NCI-H1105 treated with DMSO at 0.1 percent for 48 hours (cell line): ENCODE measurements around the gene PLP2.

Experiments
- DNase-seq: peaks from one replicate; lab custom pipeline; 2025; lab: John Stamatoyannopoulos, UW

The PLP2 gene

DNA sequence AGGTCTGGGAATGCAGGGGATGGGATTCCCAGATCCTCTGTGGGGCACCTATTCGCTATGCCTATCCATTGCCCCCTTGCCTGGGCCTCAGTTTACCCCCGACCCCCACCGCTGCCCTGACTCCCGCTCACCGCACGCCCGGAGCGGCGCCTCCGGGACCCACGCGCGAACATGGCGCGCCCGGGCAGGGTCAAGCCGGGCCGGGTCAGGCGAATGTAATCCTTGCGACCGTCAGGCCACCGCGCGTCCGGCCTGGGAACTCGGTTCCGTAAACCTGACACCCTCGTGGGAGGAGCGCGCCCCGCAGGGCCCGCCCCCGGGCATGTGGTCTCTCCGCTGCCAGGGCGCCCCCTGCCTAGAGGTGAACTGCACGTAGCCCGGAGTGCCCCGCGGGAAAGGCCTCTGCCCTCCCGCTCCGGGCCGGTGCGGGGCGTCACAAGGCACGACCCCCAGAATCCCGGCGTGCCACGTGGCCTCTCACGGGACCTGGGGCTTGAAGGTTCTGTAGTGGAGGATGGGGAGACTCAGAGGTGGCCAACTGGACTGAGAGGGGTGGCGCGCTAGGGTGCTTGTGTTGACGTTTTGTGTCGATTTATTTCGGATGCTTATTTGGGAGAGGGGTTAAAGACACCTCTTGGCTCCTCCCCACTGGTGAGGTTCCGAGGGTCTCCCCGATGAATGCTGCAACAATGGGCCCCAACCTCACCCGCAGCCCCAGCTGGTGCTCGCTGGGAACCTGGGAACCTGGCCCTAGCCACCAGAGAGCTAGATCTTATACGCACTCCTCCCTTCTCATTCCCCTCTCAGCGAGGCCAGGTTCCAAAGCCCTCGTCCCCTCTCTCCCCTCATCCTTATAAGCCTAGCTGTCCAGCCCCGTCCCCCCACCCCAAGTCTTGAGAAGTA lies 14.7 kb downstream of the PLP2 start, which contains the start of gene PRICKLE3:
Gene PRICKLE3, minus strand, starts transcription at position 249 of the 903 bp plus-strand sequence. Its CDS starts 76 bp downstream, at position 173.
- DNase-seq: peak; percentile 44

DNA sequence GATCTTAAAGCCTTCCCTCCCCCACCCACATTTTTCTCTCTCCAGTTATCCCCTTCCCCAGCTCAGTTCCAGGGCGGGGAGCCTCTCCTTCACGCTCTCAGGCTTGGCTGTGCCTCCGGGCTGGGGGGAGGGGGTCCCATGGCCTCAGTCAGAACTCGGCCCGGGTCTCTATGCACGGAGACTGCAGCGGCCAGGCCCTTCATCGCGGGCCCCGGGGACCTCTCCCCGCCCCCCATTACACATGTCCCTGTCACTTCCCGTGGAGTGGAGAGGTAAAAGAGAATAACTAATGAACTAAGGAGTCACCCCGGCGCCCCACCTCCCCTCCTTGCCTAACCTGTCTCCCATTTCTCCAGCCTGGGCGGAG lies 15.3 kb downstream of the PLP2 start:
- DNase-seq: no peak

DNA sequence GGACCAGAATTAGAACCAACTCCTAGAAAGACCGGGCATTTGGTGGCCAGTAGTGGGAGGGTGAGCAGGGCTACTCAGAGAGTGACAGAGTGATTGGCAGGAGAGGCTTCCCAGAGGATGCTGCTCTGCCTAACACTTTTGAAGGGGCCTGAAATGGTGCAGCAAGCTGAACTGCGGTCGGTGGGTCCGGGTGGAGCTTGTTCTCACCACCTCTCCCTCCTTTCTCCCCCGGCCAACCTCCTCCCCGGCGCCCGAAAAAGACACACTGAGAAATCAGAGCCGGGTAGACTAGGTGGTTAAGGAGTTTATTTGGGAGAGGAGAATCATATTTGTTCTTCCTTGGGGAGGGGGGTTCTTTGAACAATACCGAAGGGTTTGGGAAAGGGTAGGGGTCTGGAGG lies 15.8 kb downstream of the PLP2 start:
- no peak for DNase-seq

DNA sequence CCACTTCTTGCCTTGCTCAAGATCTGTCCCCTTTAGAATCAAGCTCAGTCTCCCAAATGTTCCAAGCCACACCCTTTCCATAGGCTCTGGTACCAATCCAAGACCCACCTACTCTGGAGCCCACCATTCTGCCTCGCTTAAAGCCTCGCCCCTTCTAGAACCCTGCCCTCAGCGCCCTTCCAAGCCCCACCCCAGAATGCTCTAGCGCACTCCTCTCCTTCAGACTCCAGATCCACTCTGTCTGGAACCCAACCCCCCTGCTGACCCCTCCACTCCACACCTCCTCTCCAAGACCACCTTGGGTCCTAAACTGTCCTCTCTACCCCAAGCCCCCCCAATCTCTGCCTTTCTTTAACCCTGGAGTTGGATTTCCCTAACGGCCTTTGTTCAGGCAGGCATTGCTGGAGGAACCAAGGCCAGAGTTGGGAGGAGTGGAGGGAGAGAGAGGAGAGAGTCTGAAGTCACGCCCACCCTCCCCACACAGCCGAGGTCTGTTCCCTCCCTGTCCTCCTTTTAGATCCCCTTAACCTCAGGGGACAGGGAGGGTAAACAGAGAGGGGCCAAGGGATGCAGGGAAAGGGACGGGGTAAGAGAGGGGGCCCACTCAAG lies 16.9 kb downstream of the PLP2 start:
- no peak for DNase-seq

DNA sequence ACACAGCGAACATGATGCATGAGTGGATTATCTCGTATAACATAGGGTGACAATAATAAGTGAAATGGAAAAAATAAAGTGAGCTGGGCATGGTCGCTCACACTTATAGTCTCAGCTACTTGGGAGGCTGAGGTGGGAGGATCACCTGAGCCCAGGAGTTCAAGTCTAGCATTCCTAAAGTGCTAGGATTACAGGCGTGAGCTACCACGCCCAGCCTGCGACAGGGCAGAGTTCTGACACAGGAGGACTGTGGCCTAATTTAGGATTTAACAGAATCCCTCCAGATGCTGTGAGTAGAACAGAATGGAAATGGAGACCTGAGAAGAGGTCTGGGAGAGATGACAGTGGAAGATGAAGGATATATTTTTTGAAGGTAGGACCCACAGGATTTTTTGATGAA lies 17.9 kb downstream of the PLP2 start:
- DNase-seq: no peak

DNA sequence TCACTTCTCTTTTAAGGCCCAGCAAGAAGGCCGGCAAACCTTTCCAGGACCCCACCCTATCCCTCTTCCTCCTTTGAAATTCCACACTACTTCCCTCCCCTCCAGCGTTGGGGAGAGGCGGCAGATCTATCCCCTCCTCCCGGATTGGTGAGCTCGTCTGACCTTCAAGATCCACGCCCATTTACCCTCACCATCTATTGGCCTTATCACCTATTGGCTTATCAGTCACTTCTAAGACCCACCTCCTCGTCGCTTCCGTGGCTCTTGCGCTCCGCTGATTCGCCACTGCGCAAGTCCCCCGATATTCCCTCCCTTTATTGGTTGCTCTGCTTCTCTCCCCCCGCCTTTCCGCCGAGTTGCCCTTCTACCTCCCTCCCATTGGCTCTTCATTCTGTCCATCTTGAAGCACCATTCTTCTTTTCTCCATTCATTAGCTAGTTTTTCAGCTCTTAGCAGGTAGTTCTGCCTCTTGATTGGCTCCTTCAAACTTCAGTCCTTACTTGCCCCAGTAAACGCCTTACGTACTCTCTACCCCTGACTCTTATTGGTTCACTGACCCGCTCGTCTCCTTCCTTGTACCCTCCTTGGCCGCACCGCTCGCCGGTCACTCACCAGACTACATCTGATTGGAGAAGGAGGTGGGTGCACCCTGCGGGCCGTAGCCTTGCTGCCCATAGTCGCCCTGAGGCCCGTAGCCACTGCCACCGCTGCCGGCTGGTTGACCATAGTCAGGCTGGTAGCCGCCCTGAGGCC lies 19.3 kb downstream of the PLP2 start:
- DNase-seq: peak; percentile 100

DNA sequence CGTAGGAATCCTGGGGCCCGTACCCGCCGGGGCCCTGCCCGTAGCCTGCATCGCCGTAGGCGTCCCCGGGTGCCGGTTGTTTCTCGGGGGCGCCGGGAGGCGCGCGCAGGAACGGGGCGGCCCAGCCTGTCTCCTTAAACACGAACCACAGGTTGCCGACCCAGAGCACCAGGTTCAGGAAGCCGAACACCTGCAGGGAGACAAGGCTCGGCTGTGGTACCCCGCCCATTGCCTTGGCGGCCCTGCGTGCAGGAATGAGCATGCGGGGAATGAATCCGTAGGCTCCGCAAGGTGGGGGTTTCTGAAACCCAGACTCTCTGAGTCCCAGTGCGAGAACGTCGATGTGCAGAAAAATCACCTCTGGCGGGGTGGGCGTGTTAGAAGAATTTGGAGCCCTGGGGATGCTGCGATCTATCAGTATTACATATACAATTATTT lies 19.9 kb downstream of the PLP2 start:
- DNase-seq: no peak

DNA sequence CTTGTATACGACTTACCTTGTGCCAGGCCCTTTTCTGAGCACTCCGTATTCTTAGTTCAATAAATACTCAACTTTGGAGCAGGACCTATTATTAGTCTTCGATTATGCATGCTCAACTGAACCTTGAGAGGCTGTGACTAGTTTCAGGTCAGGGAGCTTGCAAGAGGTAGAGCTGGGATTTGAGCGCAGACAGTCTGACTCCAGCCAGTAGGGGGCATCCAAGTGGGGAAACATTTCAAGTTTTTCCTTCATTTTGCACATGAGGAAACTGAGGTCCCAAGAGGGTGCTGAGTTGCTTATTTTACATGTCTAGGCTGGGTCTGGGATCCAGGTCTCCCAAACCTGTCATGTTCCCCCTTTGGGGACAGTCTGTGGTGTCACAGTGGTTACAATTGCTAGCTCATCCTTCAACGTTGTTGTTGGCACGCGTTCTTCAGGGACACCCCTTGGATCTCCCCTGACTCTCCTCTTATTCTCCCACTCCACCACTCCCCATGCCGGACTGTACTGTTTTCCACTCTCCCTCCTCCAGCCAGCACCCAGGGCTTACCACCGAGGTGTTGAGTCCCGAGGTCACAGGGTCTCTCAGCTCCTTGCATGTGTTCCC lies 21.1 kb downstream of the PLP2 start:
- peak; percentile 16 for DNase-seq

DNA sequence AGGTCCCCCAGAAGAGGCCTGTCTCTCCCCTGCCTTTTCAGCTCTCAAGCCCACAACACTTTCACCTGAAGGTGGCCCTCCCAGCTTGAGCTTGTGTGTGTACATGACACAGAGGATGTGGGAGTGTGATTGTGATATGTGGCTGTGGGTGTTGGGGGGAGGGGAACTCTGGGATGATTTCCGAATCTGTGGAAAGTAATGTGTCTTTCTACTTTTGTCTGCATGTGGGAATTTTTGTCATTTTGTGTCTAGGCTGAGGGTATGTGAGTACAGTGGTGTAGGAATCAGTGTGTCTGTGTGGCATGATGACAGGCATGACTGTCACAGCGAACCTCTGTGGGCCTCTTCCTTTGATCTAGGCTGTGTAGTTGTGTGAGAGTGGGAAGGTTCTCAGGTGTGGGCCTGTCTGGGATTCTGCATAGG lies 21.9 kb downstream of the PLP2 start:
- no peak for DNase-seq

DNA sequence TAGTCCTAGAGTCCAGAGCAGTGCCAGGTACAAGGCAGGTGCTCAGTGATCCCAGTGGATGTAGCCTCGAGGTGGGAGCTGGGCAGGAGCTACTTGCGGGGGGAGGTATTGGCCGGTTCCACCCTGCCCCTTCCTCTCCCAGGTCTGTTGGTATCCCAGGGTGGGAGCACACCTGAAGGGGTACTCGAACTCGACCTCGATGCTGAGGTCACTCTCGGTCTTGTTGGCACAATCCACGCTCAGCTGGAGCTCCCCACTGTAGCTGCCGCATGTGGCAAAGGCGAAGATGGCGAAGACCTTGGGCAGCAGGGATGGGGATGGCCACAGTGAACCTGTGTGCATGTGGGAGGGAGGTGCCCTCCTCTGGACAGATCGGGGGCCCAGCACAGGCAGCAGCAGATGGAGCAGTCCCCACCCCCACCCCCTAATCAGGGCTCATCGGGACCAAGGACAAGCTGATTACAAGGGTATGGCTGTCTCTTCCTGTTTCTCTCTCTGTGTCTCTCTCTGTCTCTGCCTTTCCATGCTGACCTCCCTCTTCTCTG lies 25.9 kb downstream of the PLP2 start:
- no peak for DNase-seq

DNA sequence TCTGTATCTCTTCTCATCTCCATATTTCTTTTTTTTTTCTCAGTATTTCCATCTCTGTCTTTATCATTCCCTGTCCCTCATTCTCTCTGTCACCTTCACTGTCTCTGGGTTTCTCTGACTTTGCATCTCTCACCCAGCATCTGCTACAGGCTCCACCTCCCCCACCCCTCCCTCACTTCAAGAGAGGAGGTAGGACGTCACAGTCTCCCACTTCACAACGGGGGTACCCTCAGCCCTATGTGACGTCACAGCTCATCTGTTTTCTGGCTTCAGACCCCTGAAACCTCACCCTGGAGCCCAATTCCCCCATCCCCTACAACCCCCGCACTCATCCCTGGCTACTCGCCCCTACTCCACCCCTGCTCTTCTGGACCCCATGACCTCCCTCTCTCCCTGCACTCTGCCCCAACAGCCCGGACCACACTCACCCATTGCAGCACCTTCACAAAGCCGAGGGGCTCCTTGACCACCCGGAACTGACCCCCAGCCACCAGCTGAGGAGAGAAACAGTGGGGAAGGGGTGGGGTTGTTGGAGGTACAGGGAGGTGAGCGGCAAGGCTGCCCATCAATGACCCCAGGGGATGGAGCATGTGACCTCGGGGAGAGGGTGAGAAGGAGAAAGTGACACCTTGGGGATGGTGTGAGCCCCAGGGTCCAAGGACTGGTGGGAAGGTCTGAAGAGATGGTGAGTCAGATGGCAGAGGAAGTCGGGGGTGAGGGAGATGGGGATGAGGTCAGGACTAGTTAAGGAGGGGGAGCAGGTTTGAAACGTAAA lies 27.0 kb downstream of the PLP2 start:
- DNase-seq: no peak

DNA sequence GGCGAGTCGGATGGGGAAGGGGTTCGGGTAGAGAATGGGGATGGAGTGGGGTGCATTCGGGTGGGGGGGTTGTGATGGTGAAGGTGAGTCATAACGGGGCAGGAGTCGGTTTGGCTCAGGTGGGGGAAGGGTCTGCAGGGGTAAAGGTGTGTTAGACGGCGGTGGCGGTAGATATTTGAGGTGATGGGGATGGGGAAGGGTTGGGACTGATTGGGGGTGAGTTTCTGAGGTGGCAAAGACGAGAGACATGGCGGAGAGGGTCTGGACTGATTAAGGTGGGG lies 27.6 kb downstream of the PLP2 start:
- DNase-seq: no peak

DNA sequence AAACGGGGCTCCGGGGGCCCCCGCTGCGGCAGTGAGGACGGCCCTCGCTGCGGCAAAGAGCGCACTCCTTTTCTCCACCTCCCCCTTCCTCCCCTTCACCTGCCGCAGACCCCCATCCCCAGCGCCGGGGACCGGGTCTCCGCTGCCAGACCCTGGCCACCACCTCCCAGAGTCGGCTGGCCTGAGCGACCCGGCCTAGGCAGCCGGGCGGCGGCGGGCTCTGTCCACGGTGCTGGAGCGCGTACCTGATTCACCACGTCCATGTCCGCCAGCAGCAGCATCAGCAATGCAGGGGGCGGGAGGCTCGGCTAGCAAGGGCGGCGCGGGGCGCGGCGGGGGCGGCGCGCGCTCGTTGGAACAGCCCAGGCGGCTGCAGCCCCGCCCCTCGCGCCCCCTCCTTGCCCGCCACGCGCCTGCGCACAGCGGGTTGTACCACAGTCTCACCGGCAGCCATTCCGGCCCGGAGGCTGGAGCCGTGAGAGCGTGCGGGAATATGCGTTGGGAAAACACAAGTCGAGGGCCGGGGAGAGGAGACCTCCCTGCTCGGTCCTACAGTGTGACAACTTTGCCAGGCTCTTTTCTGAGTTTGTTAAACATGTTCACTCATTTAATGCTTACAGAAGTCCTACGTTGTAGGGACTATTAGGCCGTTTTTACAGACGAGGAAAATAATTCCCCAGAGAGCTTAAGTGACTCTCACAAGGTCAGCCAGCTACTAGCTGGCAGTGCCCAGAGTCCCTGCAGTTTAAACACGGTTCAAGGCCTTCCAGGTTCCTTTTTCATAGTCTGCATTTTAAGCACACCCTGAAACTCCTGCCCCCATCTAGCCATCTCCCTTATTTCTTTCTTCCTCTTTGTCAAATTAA lies 28.4 kb downstream of the PLP2 start, which contains the start of gene SYP:
Gene SYP, minus strand, starts transcription at position 288 of the 866 bp plus-strand sequence. Its CDS starts 7 bp downstream, at position 281.
- peak; percentile 70 for DNase-seq

DNA sequence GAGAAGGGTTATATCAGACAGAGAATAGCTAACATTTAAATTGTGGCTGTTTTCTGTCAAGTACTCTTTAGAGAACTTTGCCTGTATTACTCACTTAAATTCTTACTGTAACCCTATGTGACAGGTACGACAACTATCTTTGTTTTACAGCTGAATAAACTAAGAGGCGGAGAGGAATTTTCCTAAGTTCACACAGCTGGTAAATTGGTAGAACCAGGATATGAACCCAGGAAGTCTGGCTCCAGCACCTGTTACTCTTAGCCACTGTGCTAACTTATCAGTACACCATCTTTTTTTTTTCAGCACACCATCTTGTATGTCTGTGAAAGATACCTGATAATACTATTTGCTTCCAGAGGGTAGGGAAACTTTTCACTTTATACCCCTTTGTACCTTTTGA lies 30.3 kb downstream of the PLP2 start:
- no peak for DNase-seq

DNA sequence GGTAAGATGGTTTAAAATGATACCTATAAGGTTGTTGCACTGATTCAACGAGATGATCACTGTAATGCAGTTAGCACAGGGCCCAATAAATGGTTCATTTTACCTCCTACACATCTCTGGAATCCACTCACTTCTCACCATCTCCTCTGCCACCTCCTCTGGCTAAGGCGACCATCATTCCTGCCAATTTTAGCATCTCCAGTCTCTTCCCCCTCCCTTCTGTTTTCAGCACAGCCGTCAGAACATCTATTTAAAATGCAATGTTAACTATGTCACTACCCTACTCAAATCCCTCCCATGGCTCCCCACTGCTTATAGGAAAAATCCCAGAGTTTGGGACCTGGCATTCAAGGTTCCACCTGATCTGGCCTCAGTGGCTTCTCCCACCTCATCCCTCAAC lies 31.8 kb downstream of the PLP2 start:
- no peak for DNase-seq

DNA sequence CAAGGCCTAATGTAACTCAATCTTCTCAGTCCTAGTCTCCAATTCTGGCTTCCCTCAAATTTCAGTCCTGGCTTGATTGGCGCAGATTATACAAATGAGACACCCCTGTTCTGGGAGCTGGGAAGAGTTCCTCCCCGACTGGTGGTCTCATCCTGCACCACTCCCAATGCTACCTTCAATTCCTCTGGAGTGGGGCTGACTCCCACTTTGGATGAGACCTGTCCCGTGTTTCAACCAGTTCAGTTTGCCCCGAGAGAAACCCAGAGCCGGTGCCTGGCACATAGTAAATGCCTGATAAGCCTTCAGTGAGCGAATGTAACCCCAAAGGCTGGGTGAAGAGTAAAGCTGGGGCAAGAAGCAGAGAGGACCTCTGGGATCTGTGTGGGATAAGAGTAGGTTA lies 32.3 kb downstream of the PLP2 start:
- no peak for DNase-seq

DNA sequence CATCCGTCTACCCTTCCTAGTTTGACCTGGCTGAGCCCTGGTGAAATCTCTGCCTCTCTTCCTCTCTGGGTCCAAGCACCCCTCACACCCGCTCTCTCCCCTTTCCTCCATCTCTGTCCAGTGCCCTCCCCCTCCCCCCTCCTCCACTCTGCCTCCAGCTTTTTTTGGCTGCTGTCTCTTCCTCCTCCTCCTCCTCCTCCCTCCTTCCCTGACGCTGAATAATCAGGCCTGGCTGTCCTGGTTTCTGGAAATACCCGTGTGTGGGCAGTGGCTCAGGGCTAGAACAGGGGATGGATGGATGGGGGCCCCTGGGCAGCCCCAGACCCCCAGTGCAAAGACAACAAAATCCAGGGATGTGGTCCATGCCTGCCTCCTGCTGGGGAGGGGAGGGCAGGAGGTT lies 33.0 kb downstream of the PLP2 start:
- DNase-seq: no peak

DNA sequence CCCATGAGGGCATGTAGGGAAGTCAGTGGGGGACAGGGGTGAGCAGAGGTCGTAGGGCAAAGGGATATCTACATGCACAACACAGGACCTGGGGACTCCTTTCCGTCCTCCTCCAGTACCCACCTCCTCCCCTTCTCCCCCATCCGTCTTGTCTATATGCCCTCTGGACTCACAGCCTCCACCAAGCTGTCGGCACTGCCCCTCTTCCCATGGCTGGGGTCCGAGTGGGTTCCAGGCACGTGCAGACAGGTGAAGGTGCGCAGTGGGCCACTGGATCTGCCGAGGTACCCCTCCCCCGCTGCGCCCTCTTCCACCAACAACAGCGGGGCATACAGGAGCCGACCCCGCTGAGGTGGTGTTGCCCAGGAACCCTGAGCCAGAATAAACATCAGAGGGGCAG lies 33.7 kb downstream of the PLP2 start:
- DNase-seq: no peak

DNA sequence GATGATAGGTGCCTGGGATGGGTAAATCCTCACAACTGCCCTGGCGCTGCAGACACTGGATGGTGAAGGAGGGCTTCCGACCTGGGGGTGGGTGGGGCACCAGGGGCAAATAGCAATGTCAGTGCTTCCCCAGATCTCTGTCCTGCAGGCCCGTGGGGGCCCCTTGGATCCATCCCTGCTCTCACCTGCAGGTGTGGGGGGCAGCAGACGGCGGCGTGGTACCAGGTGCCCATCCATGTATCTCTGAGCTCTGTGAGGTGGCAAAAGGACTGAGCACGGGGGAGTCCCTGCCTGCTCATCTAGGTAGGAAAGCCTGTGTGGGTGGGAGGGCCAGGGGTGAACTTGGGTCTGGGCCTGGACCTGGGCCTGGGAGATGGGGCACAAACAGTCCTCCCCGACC lies 34.8 kb downstream of the PLP2 start:
- DNase-seq: no peak

DNA sequence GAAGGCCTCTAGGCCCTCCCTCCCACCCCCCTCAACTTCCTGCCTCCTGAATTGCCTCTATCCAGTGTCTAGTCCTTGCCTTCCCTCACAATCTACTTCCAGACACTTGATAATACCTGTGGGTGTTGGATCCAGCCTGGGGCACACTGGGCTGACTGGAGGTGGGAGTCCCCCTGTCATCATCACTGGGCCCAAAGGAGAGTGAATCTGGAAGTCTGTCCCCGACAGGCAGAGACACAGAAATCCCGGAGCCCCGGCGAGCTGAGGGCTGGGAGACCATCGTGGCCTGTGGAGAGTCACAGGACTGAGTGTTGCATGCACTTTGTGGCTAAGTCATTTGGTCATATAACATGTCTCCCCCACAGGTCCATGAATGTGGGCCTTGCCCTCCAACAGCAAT lies 36.7 kb downstream of the PLP2 start:
- no peak for DNase-seq
